NCI-H446 treated with DMSO at 0.1 percent for 48 hours (cell line): ENCODE results near the gene PPM1A.

Experiments used
- DNase-seq: peaks from one replicate; lab custom pipeline; 2025; lab: John Stamatoyannopoulos, UW

The PPM1A gene

DNA sequence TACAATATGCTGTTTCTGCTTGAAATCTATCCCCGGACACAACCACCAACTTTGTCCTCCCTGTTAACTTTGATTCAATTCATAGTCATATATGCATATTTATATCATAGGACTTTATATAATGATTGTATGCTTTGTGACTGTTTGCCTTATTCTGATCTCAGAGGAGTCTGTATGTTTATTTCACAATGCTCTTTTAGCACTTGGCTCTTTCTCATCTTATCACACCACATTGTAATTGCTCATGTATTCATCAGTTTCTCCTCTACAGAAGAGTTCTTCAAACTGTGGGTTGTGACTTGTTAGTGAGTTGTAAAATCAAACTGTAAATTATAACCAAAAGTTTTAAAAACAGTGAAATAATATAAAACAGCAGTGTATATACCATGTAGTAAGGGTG lies 21.7 kb upstream of the PPM1A start:
- no peak for DNase-seq

DNA sequence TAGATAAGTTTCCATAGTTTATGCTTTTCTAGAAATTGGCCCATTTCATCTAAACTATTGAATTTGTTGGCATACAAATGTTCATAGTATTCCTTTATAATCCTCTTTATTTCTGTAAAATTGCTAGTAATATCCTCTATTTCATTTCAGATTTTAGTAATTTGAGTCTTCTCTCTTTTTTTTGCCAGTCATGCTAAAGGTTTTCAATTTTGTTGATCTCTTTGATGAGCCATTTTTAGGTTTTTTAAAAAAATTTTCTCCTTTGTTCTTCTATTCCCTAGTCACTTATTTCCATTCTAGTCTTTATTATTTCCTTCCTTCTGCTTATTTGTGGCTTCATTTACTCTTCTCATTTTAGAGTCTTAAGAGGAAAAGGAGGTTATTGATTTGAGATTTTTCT lies 19.4 kb upstream of the PPM1A start:
- no peak for DNase-seq

DNA sequence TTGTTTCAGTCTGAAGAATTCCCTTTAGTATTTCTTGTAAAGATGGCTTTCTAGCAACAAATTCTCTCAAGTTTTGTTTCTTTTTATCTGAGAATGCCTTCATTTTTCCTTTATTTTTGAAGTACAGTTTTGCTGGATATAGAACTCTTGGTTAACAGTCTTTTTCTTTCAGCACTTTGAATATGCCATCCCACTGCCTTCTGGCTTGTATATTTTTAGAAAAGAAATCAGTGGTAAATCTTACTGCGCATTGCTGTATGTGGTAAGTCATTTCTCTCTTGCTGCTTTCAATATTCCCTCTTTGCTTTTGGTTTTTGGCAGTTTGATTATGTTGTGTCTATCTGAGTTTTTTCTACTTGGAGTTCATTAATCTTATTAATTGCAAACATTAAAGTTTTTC lies 16.8 kb upstream of the PPM1A start:
- no peak for DNase-seq

DNA sequence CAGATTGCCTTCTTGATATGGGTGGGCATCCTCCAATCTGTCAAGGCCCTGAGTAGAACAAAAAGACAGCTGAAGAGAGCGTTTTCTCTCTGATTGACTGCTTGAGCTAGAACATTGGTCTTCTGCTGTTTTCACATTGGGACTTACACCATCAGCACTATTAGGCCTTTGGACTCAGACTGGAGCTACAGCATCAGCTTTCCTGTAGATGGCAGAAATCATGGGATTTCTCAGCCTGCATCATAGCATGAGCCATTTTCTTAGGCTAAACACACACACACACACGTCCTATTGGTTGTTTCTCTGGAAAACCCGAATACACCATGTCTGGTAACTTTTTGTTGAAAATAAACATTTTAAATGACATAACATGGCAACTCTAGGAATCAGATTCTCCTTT lies 15.8 kb upstream of the PPM1A start:
- no peak for DNase-seq

DNA sequence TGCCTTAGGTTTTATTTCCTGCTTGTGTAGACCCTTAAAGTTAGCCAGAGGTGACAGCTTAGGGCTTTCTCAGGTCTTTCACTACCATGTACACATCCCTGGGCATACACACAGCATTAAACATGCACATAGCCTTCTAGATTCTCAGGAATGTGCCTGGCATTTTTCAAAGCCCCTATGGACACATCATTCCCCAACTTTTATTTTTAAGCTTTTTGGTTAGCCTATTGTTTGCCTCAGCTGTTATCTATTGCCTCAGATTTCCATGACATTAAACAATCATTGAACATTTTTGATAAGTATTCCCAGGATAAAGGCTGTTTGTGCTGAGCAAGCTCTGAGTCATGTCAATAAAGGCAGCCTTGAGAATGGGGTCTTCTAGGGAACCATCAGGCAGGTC lies 15.1 kb upstream of the PPM1A start:
- DNase-seq, result no peak

DNA sequence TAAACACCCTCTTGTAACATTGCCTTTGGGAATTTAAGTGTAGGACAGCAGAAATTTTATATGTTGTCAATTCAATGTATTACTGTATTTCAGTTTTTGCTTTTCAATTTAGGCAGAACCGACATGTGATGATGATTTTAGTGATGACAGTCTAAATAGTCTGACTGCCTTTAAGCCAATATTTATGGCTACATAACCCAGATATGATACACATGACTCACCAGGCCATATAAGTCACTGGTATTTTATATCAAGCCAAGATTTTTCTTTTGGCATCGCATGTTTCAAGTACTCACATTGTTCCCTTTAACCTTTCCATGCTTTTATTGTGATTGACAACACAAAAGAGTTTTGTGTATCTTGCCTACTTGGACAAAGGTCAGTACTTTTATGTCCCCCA lies 13.6 kb upstream of the PPM1A start:
- DNase-seq, result no peak

DNA sequence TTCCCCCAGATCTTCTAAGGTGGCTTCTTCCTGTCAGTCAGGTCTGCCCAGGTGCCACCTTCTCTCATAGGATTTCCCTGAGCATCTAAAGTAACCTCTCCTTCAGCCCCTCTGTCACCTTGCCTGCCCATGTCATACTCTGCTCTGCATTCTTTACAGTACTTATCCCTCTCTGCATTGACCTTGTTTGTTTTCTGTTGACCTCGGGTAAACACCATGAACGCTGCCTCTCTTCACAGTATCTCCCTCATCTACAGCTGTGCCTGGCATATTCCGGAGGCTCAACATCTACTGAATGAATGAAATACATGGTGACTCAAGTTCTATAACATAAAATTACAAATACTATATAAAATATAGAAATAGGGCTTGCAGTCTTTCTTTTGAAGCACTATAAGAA lies 10.1 kb upstream of the PPM1A start:
- DNase-seq, result no peak

DNA sequence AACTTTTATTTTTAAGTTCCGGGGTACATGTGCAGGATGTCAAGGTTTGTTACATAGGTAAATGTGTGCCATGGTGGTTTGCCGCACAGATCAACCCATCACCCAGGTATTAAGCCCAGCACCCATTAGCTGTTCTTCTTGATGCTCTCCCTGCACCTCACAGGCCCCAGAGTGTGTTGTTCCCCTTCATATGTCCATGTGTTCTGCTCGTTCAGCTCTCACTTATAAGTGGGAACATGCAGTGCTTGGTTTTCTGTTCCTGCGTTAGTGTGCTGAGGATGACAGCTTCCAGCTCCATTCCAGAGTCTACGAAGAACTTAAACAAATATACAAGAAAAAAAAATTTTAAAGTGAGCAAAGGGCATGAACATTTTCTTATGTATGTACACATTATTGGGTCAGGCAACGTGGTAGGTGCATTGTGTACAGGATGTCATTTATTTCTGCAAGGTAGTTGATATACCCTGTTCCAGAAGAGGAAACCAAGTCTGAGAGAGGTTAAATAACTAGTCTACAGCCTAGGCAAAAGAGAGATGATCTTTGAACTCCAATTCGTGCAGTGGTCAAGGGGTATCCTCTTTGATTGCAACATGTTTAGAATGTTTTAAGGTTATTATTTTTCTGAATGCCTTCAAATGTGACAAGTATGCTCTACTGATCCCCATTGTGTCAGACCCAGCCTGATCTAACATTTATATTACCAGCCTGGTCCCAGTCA lies 8.7 kb upstream of the PPM1A start:
- no peak for DNase-seq

DNA sequence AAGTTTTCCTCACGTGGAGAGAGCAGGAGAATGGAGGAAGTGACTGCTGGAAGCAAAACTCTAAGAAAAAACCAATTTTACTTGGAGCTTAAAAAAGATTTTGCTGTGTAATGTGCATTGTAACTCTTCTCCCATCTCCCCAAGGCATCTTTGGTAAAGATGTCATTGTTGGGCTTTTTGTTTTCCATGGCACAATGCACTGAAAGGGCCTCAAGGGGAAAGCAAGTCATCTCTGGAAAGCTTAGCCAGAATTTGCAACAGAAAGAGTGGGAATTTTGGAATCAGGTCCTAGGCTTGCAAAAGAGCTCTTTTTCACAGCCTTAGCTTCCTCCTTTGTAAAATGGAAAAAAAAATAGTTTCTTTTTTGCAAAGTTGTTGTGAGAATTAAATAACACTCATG lies 7.9 kb upstream of the PPM1A start:
- no peak for DNase-seq

DNA sequence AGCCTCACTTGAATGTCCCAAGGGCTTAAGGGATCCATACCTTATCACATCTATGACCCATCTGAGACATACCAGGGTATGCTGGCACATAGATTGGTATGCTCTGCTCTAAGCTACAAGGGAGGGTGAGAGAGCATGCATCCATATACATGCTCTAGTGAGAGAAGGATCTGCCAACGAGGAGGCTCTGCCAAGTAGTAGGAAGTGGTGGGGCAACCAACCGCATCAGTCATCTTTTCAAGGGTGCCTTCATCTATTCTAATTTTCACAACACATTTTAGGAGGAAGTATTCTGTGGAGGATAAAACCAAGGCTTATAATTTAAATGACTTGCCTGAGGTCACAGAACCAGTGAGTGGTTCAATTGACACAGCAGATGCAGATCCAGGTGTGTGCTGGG lies 6.6 kb upstream of the PPM1A start:
- no peak for DNase-seq

DNA sequence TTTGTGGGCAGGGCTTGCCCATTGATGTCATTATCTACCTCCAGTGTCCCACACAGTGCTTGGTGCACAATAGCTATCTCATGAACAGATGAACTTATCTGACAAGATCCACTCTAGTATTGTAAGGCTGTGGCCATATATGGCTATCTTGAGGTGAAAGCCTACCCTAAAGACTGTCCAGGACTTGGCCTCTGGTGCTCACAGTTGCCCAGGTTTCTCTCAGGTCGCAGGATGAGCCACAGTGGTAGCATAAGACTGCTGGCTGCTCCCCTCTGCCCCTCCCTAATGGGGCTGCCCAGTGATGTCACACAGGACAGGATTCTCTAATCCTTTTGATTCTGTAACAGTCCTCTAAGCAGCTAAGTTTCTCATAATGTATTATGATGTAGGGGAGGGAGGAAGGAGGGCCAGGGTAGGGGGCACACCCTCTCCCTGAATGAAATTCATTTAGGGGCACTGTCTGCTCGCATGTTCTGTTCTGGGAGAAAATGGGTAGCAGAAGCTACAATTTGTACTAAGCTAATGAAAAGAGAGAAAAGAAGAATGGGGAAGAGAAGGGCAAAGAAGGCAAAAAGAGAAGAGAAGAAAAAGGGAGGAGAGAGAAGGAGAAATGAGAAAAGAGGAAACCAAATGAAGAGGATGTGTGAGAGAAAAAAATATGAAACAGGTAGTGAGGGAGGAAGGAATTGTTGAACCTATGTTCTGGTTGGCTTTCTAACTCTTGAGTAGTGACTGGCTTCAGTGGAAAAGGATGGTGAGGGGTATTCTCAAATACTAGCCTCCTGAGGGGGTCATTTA lies 3.4 kb upstream of the PPM1A start:
- no peak for DNase-seq

DNA sequence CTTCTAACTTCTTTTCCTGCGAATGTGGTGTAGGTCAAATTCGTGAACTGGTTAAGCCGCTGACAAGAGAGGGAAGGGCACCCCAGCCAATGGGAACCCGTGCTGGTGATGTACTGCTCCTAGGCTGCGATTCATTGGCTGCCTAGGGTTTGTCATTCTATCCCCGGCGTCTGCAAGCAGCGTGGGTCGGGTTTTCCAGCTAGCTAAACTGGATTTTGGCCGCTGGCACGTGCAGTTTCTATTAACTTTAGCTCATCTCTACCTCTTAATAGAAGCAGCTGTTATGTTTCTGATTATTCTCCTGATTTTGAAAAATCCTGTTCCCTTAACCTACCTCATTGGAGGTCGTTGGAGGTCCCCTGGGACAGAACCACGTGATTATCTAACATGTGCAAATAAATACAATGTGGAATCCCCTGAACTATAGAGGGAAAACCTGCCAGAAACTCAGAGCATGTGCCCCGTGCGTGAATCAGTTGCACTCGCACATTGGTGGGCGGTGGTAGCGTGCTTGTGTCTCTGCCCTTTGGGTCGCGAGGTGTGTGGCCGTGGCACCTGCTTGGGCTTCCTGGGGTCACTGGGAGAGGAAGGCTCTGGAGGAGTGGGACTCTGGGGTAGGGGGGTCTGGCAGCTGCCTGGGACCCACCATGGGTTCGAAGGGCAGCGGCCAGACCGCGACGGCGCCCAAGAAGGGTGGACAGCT lies 876 bp upstream of the PPM1A start:
- peak; percentile 78 for DNase-seq

DNA sequence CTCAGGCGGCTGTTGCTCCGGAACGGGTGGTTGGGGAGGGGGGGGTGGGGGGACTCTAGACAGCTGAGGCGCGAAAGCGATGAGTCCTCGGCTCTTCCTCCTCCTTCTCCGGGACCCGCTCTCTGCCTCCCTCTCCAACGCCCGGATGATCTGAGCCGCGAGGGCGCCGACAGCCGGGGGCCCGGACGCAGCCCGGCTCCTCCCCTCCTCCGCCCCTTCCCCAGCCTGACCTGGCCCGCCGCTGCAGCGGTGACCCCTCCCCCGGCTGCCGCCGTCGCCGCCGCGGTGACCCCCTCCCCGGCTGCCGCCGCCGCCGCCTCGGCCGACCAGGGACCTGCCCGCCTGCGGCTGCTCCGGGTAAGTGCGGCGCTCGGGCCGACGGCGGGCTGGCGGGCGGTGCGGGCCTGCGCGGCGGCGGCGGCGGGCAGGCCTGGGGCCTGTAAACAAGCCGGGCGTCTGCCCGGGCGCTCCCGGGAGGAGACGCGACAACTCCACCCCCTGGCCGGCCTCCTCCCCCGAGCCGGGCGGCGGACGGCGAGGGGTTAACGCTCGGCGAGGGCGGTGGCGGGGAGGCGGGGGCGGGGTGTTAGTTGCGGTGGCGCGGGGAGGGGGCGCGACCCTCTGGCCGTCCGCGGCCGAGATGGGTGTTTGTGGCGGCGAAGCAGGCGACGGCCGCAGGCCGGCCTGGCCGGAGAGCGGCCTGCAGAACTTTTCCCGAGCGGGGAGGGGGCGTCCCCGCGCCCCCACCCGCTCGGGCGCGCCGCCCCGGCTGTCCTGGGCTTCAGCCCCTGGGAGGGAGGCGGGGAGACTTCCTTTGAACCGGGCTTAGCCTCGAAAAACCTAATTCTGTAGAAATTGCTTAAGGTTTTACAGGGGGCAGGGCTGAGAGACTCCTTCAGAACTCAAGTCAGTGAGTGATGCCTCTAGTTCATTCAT lies 568 bp downstream of the PPM1A start:
- peak; percentile 17 for DNase-seq

DNA sequence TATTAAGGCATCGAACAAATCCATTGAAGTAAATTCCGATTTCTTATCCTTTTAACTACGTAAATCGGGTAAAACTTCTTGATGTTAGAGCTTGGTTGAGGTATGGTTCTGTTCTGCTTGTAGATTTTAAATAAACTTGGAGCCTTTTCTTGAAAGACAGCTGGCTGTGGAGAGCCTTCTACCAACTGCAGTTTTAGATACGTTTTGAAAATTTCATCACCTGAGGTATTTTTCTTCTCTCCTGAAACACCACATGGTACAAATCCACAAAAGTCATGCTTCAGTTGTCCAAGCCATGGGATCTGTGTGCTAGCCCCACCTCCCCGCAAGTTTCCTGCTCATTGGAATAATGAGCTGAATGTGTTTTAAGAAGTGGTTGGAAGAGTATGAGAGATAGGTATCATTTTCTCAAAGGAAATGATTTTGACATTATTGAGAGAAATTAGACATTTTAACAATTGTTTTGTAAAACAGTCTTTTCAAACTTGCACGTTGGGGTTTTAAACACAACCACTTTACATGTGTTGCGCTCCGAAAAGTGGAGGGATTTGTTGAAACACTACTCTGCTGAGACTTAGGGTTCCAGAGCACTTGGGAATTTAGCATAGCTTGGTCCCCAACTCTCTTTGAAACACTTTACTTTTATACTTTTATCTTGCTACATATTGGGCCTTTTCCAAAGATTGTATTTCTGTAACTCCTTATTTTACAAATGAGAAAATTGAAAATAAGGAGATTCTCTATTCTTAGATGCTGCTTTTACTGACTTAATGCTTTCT lies 1.4 kb downstream of the PPM1A start:
- DNase-seq, result no peak

DNA sequence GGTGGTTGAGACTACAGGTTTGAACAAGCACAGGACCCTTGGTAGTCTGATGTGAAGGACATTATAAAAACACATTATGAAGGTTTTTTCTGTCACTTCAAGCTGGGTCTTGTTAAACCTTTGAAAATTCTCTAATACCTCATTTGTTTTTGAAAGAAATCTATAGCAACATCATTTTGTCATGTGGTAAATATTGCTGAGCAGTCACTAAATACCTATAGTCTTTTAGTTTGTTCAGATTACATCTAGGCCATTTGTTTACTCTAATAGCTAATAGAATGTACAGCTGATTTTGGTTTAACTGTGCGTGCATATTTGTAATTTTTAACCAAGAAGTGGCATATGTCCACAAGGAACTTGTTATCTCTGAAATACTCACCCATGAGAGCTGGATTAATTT lies 2.9 kb downstream of the PPM1A start:
- no peak for DNase-seq

DNA sequence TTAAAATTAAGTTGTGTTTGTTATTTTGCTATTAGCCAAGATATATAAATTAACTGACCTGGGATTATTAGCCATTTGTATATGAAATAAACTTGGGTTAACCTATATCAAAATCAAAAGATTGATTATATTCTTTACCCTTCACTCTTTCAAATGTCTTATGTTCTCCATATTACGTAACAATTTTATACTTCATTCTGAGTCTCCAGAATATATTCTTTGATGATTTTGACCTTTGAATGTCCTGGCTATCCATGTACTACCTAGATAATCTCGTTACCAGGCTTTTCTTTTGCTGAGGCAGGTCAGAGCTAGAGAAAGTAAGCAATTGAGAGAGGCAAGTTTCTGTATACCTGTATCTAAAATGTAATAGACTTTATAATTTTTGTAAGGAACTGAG lies 3.6 kb downstream of the PPM1A start:
- DNase-seq, result no peak

DNA sequence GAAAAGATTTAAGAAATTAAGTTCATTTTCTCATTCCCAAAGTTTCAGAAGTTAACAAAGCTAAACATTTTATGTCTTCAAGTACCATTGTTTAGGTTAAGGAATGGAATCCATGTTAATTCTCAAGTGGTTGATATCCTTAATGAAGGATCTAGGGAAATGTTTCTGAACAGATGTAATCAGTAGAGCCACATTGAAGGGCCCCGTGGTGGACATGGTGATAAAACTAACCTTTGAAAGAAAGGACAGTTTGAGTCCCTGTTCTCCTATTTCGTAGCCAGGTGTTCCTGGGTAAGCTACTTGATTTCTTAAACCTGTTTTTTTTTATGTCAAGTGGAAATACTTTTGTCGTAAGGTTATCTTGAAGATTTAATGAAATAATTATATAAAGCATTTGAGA lies 4.6 kb downstream of the PPM1A start:
- no peak for DNase-seq

DNA sequence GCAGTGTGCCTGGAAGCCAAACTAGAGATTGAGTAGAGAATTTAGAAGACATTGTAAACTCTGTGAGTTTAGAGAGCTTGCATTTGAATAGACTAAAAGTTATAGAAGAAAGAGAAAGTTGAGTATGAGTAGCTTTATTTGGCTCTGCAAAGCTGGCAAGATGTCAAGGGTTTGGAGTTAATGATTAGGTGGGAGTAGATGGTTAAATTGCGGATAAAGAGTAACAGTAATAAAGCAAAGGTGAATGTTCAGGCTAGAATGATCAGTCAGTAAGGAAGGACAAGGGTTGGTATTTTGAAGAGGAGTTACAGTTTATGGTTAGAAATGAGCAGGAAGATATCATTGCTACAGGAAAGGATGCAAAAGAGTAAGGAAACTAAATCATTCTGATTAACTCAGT lies 5.2 kb downstream of the PPM1A start:
- no peak for DNase-seq

DNA sequence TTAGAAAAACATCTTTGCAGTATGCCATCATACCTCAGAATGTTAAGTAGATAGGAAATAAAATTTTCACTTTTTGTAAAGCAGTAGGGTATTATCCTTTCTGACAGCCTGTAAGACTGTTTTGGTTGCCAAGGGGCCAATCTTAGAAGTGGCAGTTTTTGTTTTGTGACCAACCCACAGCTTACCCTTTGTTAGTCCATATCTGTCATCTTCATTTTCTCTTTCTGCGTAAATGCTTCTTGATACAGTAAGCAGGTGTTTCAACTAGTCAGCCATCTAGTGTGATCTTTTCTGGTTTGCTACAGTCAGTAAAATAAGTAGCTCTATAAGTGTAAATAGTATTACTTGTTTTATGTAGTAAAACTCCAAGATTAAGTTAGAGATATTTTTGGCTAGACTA lies 8.8 kb downstream of the PPM1A start:
- DNase-seq, result no peak

DNA sequence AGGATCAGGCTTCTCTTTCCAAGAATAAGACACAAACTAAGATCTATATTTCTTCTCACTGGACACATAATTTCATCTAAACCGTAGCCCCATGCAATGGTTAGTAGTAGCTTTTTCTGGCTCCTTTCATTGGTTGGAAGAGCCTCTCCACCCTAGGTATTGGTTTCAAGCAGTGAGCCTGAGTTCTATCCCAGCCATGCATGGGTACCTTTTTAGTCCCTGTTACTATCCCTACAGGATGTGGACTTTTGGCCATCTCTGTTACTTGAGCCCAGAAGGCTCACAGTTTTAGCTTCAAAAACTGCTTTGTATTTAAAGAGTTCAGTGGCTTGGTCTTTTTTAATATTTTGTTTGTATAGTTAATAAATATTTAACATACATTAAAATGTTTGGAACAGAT lies 16.1 kb downstream of the PPM1A start:
- no peak for DNase-seq
